Nucleus accumbens (tissue), 56 donors: ENCODE measurements around the gene TTI1.

ENCODE experiments used
- DNase-seq, 56 donors: peaks; one replicate each; lab custom pipeline; 2025; lab: John Stamatoyannopoulos, UW

The TTI1 gene

DNA sequence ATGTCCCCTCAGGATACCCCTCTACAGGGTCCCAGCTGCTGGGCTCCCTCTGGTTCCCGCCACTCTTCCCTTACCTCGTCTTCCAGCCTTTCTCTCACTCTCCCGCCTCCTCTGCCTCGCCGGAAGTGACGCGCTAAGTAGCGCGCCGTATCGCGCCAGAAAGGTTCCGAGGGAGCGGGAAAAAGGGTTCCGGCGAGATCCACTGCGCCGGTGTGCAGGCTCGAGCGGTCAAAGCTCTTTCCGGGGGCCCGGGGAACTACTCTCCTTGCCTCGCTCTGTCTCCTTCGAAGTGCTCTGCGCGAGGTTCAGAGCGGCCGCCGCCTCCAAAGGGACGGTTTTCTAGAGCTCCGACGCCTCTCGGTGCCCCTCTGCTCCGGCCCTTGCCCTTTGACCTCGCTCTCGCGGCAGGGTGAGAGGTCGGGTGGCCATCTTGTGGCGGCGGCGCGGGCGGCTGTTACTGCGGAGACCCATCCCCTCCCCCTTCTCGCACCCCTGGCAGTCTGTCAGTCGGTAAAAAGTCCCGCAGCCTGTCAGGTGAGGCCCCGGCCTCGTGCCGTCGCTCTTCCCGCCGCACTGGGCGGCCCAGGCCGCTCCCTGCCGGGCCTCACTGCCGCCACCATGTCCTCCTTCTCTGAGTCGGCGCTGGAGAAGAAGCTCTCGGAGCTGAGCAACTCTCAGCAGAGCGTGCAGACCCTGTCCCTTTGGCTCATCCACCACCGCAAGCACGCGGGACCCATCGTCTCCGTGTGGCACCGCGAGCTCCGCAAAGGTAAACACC, at the start of gene TTI1, which contains the start of gene RPRD1B:
TTI1 (minus strand) TSS at position 127 of the 778 bp plus-strand sequence. CDS start 19,640 bp downstream, outside the sequence.
RPRD1B (plus strand) TSS at position 417 of the 778 bp plus-strand sequence; CDS start at position 619, 202 bp downstream.
- DNase-seq: peak in 55 of 56 donors; percentile 49 to 99 (median 88)

DNA sequence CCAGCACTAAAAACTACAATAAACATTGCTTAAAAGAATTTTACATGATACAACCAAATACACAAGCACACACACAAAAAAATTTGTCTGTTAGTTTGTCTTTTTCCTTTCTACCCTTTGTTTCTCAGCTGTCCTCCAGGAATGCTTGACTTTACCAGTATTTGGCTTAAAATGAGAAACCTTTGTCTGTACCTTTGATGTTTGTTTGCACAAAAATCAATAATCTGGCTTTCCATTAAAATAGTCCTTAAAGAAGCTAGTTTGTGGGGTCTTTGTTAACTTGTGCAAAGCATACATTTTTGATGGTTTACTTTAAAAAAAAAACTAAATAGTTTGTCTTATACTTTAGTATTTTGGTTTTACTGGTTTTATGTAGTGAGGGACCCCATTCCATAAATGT, 49.6 kb upstream of the TTI1 start:
- no peak for DNase-seq

DNA sequence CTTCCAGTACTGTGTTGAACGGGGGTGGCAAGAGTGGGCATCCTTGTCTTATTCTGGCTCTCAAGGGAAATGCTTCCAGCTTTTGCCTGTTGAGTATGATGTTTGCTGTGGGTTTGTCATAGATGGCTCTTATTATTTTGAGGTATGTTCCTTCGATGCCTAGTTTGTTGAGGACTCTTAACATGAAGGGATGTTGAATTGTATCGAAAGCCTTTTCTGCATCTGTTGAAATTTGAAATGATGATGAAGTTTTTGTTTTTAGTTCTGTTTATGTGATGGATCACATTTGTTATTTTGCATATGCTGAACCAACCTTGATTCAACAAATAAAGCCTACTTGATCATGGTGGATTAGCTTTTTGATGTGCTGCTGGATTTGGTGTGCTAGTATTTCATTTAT, 48.3 kb upstream of the TTI1 start:
- DNase-seq: no peak

DNA sequence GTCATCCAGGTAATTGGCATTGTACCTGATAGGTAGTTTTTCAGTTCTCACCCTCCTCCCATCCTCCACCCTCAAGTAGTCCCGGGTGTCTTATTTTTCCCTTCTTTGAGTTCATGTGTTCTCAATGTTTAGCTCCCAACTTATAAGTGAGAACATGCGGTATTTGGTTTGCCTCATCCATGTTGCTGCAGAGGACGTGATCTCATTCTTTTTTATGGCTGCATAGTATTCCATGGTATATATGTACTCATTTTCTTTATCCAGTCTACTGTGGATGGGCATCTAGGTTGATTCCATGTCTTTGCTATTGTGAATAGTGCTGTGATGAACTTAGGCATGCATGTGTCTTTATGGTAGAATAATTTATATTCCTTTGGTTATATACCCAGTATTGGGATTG, 46.1 kb upstream of the TTI1 start:
- DNase-seq: no peak

DNA sequence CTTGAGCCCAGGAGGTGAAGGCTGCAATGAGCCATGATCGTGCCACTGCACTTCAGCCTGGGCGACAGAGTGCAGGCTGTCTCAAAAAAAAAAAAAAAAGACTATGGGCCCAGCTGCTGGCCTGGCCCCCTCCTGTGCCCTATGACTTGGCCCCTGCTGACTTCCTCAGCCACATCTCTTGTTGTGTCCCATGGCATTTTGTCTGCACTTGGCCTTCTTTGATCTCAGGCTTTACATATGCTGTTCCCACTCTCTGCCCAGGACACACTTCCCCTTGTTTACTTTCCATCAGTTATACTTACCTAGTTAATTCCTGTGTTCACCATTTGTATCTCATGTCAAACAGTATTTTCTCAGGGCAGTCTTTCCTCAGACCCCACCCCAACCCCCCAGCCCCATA, 44.8 kb upstream of the TTI1 start:
- no peak for DNase-seq

DNA sequence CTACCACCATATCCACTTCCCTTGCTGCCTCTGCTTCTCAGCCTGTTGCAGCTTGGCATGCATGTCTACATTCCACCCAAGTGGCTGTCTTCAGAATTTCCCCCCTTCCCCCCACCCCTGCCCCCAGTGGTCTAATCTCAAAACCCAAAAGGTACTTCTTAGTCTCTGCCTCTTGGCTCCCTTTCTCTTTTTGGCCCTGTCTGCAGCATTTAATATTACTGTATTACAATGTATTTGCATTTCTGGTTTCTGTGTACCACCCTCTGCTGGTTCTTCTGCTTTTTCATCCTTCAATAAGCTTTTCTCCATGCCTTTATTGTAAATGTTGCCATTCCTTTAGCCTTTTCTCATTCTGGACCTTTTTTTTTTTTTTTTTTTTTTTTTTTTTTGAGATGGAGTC, 43.3 kb upstream of the TTI1 start:
- DNase-seq: no peak

DNA sequence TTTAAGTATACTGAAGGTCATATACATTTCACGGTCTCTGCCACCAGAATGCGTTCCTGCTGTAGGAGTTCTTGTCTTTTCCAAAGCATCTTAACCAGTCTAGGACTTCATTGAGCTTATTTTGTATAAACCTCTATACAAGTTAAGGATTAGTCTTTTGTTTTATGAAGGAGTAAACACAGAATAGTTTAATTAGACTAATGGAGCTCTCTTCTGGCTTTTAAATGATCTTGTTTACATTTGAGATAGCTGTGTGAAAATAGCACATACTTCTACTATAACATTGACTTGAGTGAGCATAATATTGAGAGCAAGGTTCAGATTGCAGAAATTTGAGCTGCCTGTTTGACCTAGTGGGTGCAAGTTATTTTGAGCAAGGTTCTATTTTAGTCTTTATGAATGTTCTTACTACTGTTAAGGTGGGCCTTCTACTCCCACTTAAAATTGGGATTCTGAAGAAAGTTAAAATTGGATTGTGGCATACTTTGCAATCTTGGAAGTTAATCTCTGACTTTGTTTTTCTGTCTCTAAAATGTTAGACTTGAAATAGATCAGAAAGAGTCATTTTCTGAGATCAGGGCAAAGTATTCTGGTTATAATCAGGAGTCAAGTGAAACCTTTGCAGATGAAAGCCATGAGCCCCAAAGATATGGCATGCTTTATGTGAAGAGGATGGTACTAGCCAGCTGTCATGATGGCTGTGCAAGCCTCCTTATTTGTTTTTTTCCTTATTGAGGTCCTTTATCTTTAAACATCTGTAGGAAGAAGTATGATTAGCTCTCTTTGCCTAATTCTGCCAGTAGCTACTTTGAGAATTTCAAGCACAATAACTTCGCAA, 42.1 kb upstream of the TTI1 start:
- no peak for DNase-seq

DNA sequence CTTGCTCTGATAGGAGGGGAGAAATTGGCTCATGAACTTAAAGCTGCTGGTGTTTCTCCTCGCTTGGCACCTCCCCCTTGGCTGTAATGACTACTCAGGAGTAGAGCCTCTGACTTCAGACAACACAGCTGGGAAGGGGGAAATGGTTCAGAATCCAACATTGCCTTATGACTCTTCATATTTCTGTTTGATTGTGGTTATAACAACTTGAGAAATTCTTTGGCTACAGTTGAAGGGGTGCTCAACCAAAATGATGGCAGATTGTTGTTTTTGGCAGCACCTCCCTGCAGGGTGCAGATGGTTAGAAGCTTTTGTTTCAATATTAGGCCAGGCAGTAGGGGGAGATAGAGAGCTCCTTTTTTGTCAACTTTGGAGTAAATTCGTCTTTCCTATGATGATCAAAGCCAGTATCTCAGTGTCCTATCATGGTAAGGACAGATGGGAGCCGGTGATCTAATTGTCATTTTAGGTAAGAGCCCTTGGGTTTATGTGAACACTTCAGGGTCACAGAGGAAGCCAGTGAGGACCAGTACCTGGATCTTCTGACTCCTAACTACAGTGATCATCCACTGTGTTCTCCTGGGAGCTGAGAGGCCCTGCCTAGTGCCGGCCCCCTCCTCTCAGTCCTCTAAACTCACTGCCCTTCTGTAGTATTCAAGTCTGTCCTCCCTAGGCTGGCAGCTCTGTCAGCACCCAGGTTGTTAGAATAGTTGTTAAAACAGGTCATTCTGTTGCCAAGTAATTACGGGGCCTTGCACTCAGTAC, 40.2 kb upstream of the TTI1 start:
- peak in 3 of 56 donors; percentile 4 to 21 (median 18) for DNase-seq

DNA sequence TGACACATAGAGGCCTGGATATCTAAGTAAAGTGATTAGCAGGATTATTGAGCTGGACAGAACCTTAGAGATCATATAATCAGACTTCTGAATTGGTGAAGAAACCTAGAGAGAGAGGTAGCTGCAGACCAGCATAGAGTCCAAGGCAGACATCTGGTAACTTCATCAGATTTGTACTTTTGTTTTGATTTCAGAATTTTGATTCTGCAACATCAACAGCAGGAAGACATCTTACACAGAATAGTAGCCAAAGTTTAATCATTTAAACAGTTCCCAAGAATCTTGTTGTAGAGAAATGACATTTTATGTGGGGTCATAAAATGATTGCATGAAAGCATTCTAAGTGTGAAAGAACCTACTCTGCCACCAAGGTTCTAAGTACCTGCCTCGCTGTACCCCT, 39.6 kb upstream of the TTI1 start:
- DNase-seq: no peak

DNA sequence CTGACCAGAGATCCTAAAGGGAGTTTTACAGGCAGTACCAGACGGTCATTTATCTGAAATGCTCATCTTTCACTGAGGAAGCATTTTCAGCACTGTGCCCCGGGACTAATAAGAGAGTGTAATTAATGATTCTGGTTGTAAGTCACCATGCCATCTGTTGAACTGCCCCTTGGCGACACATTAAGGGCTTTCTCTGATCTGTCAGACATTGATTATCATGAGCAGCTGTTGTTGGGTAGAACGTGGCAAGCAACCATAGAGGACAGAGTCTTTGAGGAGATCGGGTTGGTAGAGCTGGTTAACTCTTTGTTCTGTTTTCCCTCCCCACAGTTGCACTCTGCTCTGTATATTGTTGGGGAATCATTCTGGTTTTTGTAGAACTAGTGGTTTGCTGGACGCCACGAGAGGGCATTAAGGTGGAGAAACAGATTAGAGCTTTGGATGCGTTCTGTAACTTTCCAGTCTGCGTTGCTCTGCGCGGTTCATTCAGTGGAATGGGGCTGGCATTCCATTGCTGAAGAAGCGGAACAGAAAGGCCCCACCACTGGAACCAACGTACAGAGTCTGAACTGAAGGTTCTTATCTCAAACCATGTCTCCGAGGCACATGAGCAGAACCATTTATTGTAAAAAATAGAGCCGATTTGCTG, 34.6 kb upstream of the TTI1 start:
- no peak for DNase-seq

DNA sequence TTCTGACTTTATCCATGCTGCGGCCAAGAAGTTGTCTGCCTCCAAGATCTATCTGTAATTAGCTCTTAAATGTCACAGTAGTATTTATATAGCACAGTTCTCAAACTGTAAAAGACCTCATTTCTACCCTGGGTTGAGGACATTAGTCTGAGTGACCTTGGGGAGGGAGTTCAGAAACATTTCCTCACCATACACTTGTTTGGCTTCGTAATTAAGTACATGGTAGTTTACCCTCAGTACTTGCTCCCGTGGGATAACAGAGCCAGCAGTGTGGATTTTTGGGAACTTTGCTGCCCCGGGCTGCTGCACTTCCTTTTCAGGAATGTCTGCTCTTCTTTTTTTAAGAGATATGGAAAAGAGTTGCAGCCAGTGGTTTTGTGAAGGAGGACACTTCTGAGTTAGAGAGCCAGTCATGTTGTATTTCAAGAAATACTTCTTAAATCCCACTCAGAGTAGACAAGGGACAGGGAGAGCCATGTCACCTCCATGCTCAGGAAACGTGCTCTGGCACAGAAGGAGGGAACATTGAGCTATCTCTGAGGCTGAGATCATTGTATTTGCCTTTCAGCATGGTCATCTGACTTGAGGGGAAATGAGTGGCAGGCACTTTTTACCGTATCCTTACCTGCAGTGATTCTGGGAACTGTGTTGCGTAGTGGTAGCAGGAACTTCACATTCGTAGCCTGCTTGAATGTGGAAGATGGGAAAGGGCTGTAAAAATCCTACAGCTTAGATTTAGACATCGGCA, 33.9 kb upstream of the TTI1 start:
- DNase-seq: no peak

DNA sequence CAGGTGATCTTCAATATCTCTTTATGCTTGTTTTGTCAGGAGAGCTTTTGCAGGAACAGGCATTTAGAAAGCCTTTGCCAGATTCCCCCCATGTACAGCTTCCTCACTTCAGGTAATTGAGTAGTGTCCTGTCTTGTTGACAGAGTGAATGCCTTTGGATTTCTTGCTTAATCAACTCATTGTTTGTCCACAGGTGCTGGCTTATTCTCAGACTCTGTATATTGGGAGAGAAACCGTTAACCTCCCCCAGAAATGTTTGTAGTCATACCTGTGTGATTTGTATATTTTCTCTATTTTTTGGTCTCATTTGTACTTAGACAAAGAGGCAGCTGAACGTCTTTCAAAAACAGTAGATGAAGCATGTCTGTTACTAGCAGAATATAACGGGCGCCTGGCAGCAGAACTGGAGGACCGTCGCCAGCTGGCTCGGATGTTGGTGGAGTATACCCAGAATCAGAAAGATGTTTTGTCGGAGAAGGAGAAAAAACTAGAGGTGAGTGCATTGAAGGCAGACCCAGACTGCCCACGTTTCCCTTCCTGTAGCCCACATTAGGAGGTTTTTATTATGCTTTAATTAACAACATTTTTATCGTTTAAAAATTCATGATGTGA, 32.6 kb upstream of the TTI1 start:
- DNase-seq: peak in 6 of 56 donors; percentile 14 to 23 (median 21)

DNA sequence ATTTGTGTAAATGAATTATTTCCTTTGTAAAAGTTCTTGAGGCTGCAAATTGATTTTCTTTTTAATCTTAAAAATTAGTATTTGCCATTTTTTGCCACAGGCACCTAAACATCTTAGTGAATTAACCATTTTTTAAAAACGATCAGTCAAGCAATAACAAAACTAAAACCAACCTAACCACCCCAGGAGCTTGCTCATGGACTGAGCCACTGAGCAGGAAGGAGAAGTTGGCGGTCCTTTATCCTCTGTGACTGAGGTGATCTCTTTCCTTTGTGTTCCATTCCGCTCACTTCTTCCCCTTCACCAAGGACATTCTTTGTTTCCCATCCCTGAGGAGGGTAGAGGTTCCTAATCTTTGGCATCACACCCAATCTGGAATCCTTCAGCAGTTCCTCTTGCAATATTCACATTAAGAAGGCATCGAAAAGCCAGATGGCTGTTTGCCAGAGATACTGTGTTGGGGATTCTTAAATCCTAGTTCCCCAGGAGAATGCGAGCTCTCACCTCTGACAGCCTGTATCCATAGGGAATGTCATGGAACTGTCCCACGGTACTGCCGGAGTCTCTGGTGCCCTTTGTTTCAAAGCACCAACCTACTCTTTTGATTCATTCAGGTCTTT, 30.8 kb upstream of the TTI1 start:
- DNase-seq: no peak

DNA sequence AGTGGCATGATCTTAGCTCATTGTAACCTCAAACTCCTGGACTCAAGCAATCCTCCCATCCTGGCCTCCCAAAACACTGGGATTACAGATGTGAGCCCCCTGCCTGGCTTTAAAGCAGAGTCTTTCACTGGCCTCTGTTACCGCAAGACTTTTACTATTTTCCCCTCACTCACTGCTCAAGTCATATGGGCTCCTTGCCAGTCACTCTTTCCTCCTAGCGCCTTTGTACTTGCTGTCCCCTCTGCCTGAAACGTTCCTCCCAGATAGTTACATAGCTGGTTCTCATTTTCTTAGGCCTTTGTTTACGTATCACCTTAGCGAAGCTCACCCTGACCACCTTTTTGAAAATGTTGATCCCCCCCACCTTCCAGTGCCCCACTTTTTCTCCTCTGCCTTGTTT, 29.6 kb upstream of the TTI1 start:
- DNase-seq: no peak

DNA sequence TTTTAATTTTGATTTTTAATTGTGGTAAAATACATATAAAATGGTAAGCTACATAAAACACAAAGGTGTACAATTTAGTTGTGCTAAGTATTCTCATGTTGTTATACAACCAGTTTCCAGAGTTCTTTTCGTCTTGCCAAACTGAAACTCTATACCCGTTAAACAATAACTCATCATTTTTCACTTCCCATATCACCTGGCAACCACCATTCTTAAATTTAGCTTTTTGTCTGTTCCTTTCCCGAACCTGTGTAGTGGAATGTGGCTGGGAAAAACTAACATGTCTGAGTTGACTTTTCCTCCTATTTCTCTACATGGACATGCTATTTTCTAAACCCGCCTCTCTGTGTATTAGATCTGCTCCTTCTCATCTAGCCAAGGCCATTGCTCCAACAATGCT, 27.9 kb upstream of the TTI1 start:
- DNase-seq: no peak

DNA sequence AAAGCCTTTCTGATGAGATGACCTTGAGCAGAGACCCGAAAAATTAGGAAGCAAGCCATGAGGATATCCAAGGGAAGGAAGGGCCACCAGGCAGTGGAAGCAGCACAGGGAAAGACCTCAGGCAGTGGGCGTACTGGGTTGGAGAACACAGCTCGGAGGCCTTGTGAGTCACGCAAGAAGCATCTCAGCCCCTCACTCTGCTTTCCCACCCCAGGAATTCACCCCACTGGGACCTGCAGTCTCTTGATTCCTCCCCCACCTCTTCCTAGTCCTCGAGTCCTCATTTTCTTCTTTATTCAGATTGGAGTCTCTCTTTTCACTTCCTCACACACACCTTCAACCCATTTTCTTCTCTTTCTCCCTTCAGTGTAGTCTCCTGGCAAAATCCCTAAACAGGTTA, 27.3 kb upstream of the TTI1 start:
- no peak for DNase-seq

DNA sequence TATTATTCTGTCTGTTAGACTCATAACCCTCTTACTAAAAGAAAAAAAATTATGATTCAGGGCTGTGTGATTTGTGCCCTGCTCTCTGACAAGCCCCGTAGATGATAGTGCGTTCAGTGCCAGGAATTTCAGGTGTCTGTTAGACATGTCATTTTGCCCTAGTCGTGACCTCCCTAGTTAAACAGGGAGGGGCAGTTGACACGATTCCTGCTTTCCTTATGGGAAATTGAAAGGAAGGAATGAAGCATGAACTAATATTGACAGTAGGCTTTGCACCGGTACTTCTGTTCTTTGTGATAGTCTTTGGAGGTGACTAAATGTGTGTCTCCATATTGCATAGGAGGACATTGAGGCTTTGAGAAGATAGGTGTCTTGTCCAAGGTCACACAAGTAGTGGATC, 26.6 kb upstream of the TTI1 start:
- DNase-seq: no peak

DNA sequence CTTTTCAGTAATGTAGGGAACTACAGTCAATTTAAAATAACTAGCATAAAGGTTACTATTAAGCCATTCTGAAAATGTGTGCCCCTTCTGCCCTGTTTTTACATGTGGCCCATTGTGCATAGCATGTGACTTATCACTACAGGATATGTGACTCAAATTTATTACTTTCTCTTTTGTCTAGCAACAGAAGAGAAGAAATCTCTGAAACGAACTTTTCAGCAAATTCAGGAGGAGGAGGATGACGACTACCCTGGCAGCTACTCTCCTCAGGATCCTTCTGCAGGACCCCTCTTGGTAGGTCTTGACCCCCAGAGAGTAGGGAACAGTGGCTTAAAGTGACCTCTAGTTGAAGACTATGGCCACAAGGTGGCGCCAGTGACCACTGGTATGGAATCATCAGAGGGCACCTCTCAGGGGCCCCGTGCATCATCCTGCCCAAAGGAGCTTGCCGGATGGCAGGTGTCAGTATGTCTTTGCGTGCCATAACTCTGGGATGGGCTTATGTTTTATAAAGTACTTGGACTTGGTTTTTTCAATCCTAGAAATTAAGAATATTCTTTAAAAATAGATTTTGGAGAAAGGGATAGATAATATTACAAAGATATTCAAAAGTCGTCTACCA, 24.2 kb upstream of the TTI1 start:
- peak in 51 of 56 donors; percentile 4 to 88 (median 46) for DNase-seq
